Fibroblast of mammary gland (primary cell): ENCODE results near the gene HNF1A.

Source experiments
- DNase-seq: peaks from one replicate; pipeline ENCODE4 v3.0.0-alpha.2; 2010; ENCODE audit warnings: low read depth
- H3K4me3 ChIP-seq: 2 replicates; pipeline ENCODE4 v1.5.1; 2011; ENCODE audit warnings: low read depth, mild to moderate bottlenecking, low read length, moderate library complexity; ENCODE audit not compliant: control insufficient read depth
- TF ChIP-seq, protein P1 (sequence below): conservative IDR thresholded peaks from 2 replicates; pipeline ENCODE4 v1.5.1; 2011; ENCODE audit warnings: low read depth, low read length, inconsistent platforms; ENCODE audit not compliant: control insufficient read depth, insufficient read depth

The HNF1A gene

DNA sequence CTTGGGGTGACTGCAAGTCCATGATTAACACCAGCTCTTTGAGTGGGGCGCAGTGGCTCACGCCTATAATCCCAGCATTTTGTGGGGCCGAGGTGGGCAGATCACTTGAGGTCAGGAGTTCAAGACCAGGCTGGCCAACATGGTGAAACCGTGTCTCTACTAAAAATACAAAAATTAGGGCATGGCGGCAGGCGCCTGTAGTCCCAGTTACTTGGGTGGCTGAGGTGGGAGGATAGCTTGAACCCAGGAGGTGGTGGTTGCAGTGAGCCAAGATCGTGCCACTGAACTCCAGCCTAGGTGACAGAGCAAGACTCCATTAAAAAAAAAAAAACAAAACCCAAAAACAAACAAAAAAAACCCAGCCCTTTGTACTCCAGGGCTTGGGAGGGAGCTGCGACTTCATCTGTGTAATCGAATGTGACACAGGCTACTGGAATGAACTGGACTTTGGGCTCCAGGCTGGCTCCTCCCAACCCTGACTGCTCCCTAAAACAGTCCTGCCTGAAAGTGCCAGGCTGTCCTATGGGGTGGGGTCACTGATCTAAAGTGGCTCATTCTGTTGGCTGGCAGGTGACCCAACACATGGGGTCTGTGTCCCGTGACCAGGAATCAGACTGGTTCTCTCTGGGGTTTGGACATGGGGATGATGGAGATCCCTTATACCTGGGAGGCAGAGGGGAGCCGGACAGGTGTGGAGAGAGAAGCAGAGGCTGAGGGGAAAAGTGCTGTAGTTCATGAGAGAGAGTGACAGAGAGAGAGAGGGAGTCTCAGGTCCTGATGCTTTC, 47.3 kb downstream of the HNF1A start:
- TF ChIP-seq, protein P1, sequence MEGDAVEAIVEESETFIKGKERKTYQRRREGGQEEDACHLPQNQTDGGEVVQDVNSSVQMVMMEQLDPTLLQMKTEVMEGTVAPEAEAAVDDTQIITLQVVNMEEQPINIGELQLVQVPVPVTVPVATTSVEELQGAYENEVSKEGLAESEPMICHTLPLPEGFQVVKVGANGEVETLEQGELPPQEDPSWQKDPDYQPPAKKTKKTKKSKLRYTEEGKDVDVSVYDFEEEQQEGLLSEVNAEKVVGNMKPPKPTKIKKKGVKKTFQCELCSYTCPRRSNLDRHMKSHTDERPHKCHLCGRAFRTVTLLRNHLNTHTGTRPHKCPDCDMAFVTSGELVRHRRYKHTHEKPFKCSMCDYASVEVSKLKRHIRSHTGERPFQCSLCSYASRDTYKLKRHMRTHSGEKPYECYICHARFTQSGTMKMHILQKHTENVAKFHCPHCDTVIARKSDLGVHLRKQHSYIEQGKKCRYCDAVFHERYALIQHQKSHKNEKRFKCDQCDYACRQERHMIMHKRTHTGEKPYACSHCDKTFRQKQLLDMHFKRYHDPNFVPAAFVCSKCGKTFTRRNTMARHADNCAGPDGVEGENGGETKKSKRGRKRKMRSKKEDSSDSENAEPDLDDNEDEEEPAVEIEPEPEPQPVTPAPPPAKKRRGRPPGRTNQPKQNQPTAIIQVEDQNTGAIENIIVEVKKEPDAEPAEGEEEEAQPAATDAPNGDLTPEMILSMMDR = no peak

DNA sequence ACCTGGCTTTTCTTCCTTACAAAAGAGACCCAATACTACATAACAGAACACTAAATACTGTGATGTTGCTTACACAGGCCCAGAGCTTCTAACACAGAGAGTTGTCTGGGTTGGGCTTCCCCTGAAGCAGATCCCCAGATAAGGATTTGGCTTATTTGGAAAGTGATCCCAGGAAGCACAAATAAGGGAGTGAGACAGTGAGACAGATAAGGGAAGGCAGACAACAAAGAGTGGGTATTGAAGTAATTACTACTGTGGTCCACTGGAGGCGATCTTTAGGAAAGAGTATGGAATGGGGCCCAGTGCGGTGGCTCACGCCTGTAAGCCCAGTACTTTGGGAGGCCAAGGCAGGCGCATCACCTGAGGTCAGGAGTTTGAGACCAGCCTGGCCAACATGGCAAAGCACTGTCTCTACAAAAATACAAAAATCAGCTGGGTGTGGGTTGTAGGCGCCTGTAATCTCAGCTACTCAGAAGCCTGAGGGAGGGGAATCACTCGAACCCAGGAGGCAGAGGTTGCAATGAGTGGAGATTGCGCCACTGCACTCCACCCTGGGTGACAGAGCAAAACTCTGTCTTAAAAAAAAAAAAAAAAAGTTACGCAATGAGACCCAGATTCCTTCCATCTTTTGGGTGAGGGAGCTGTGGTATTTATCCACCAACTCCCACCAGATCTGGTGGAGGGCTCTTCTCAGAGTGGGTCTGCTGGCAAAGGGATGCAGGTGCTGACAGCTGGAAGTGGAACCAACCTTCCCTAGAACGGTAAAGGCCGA, 48.1 kb downstream of the HNF1A start:
- DNase-seq = no peak
- H3K4me3 ChIP-seq = no peak overlapping the region
- TF ChIP-seq, protein P1 = no peak

More for the DNA sequence above, 47.3 kb downstream of the HNF1A start:
- DNase-seq = no peak
- H3K4me3 ChIP-seq = no peak overlapping the region

- H3K4me3 ChIP-seq = no peak overlapping the region
- TF ChIP-seq, protein P1 = no peak
- DNase-seq = no peak
Observed at GRCh38 chr12:121030576-121031212, 52.4 kb downstream of the HNF1A start.

GRCh38 chr12:121033625-121034349, 55.4 kb downstream of the HNF1A start:
- DNase-seq = peak; percentile 61
- no peak overlapping the region for H3K4me3 ChIP-seq
- TF ChIP-seq, protein P1 = no peak

- TF ChIP-seq, protein P1 = no peak
- no peak overlapping the region for H3K4me3 ChIP-seq
- no peak for DNase-seq
Observed at GRCh38 chr12:121034616-121035305, 56.4 kb downstream of the HNF1A start.
